Gastrocnemius medialis (tissue), 4 donors: ENCODE measurements around the gene CYTH3. TPM values are rescaled to one million over a fixed set of nuclear protein-coding genes. Genes with fewer than 3 reads are reported as not detected.

ENCODE experiments used
- ATAC-seq, 2 donors: fragments of 150-250 bp; one replicate each; pipeline ENCODE4 v1.9.1; 2016
- DNase-seq, 2 donors: peaks; one replicate each; pipeline ENCODE4 v3.0.0-alpha.2; 2019
- H3K27ac ChIP-seq, 4 donors: fragments of 200-600 bp; sonication (generic); 1 replicate in 1 of 4; 2 replicates in 3 of 4; pipeline ENCODE4 v1.5.1; 2016 to 2018; ENCODE audit warnings: mild to moderate bottlenecking in 2 of 4, moderate library complexity in 1 of 4
- H3K27me3 ChIP-seq, 3 donors: fragments of 200-600 bp; sonication (generic) in 2 of 3; 1 replicate in 1 of 3; 2 replicates in 2 of 3; pipeline versions ENCODE4 v1.5.1 to v1.6.0; 2016 to 2019; ENCODE audit warnings: mild to moderate bottlenecking in 1 of 3, moderate library complexity in 1 of 3
- H3K36me3 ChIP-seq, 2 donors: fragments of 200-600 bp; sonication (generic) in 1 of 2; one replicate each; pipeline ENCODE4 v1.5.1; 2017 to 2018
- H3K4me1 ChIP-seq, 2 donors: fragments of 200-600 bp; sonication (generic) in 1 of 2; one replicate each; pipeline ENCODE4 v1.5.1; 2016 to 2017; ENCODE audit warnings: mild to moderate bottlenecking in 2 of 2
- H3K4me3 ChIP-seq, 4 donors: fragments of 200-600 bp; sonication (generic) in 3 of 4; 1 replicate in 1 of 4; 2 replicates in 3 of 4; pipeline ENCODE4 v1.5.1; 2016 to 2019; ENCODE audit warnings: mild to moderate bottlenecking in 2 of 4
- H3K9me3 ChIP-seq, 3 donors: fragments of 200-600 bp; sonication (generic) in 2 of 3; 1 replicate in 1 of 3; 2 replicates in 2 of 3; pipeline ENCODE4 v1.5.1; 2016 to 2019
- POLR2A ChIP-seq, 2 donors: fragments of 450-650 bp; IDR thresholded peaks; one replicate each; pipeline ENCODE4 v1.6.1; 2017; ENCODE audit warnings: antibody characterized with exemption in 2 of 2, mild to moderate bottlenecking in 2 of 2, moderate library complexity in 2 of 2
- in situ Hi-C, 4 donors: fragments of 200-750 bp; cut with MboI; loops; one replicate each; pipeline versions ENCODE4 v1.15.0 to v1.8.0; 2017; ENCODE audit warnings: low sequenced_read_pairs in 4 of 4
- intact Hi-C: fragments of 100-400 bp; cut with DNase I; formaldehyde crosslinking; loops from one replicate; pipeline ENCODE4 v1.15.1; 2023; ENCODE audit warnings: low total_unique reads
- total RNA-seq, 4 donors: library from RNA; depleted of rRNA; stranded (reverse); fragments of >200 nt; gene quantifications; one replicate each; pipeline versions ENCODE4 v1.1.0 to v1.2.3, GENCODE V29; 2016
- TF ChIP-seq, protein P1 (sequence below), 5 experiments: fragments of 450-650 bp in 3 of 5; fragments of 200-600 bp in 2 of 5; sonication (generic) in 2 of 5; IDR thresholded peaks in 4 of 5; conservative IDR thresholded peaks in 1 of 5; 1 replicate in 4 of 5; 2 replicates in 1 of 5; pipeline ENCODE4 v1.5.1; 2016 to 2019; ENCODE audit warnings: antibody characterized with exemption in 5 of 5, mild to moderate bottlenecking in 3 of 5, moderate library complexity in 3 of 5

CYTH3 gene
- total RNA-seq, 4 donors from 2014 or later = 14.3 to 20.2 (median 16.7) TPM

GRCh38 chr7:6158424-6159096, 113.9 kb downstream of the CYTH3 start:
- TF ChIP-seq POLR2A (IDR thresholded peaks at IDR 0.05) = no peak
- TF ChIP-seq, protein P1, sequence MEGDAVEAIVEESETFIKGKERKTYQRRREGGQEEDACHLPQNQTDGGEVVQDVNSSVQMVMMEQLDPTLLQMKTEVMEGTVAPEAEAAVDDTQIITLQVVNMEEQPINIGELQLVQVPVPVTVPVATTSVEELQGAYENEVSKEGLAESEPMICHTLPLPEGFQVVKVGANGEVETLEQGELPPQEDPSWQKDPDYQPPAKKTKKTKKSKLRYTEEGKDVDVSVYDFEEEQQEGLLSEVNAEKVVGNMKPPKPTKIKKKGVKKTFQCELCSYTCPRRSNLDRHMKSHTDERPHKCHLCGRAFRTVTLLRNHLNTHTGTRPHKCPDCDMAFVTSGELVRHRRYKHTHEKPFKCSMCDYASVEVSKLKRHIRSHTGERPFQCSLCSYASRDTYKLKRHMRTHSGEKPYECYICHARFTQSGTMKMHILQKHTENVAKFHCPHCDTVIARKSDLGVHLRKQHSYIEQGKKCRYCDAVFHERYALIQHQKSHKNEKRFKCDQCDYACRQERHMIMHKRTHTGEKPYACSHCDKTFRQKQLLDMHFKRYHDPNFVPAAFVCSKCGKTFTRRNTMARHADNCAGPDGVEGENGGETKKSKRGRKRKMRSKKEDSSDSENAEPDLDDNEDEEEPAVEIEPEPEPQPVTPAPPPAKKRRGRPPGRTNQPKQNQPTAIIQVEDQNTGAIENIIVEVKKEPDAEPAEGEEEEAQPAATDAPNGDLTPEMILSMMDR (IDR thresholded peaks at IDR 0.05 in 4 of 5, conservative IDR thresholded peaks at IDR 0.05 in 1 of 5) = no peak
- H3K36me3 ChIP-seq = peaks cover 0 to 64% of the 10 kb centered on the region in 2 donors
- in situ Hi-C loops (loop anchor here in 3 of 4 donors (5.0 to 10.0 kb wide), 2 partner anchors 164 to 166 kb away; no protein-coding TSS in a partner anchor), intact Hi-C loops (no loop called here)
- no peak for ATAC-seq
- H3K4me3 ChIP-seq = no peak overlapping the region
- peaks cover 4 to 15% of the 10 kb centered on the region in 2 donors for H3K4me1 ChIP-seq
- H3K9me3 ChIP-seq = no peaks in the 10 kb centered on the region
- no peaks in the 10 kb centered on the region for H3K27me3 ChIP-seq
- no peak overlapping the region for H3K27ac ChIP-seq
- DNase-seq = no peak

DNA sequence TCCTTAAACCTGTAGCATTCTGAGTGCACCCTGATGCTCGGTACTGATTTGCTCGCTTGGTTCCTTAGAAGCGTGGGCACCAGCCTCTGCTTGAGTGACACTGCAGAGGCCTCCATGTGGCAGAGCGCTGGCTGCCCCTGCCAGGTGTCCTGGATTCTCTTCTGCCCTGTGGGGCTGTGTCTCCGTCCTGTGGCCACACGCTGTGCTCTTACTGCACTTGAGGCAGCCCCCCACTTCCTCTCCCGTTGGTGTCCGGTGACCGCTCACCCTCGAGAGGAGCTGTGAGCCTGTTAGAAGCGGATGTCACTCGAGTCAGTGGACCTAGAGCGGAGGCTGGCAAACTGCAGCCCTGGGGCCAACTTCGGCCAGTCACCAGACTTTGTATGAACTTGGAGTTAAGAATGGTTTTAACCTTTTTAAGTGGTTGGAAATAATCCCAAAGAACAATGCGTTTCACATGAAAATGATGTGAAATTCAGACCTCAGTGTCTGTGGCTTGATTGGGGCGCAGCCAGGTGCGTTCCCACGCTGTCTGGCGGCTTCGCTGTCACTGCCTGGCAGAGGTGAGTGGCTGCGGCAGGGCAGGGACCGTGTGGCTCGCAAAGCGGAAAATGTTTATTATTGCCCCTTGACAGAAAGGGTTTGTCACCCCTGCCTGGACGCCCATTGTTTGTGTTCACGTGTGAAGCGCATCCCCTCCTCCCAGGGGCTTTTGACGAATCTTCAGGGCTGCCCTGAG, 114.6 kb downstream of the CYTH3 start:
- intact Hi-C loops = no loop called here
- Histone ChIP-seq H3K4me3 (no peak overlapping the region), H3K27ac (no peak overlapping the region), H3K36me3 (peaks cover 0 to 62% of the 10 kb centered on the region in 2 donors), H3K9me3 (no peaks in the 10 kb centered on the region), H3K4me1 (peaks cover 4 to 15% of the 10 kb centered on the region in 2 donors), H3K27me3 (no peaks in the 10 kb centered on the region)
- no peak for TF ChIP-seq POLR2A (IDR thresholded peaks at IDR 0.05)
- in situ Hi-C loops = loop anchor here in 3 of 4 donors (5.0 to 10.0 kb wide), 2 partner anchors 164 to 167 kb away; no protein-coding TSS in a partner anchor
- no peak for DNase-seq
- ATAC-seq = no peak

DNA sequence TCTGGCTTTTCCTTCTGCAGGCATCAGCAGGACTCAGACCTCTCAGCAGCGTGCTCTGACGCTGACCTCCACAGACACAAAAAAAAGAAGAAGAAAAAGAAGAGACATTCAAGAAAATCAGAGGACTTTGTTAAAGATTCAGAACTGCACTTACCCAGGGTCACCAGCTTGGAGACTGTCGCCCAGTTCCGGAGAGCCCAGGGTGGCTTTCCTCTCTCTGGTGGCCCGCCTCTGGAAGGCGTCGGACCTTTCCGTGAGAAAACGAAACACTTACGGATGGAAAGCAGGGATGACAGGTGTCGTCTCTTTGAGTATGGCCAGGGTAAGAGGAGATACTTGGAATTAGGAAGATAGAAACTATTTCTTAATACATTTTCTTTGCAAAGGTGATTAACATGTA, 115.7 kb downstream of the CYTH3 start:
- no peak for ATAC-seq
- H3K4me1 ChIP-seq = peaks cover 0 to 10% of the 10 kb centered on the region in 2 donors
- no peak overlapping the region for H3K4me3 ChIP-seq
- DNase-seq = no peak
- TF ChIP-seq, protein P1 (IDR thresholded peaks at IDR 0.05 in 4 of 5, conservative IDR thresholded peaks at IDR 0.05 in 1 of 5) = no peak
- no peak for TF ChIP-seq POLR2A (IDR thresholded peaks at IDR 0.05)
- H3K36me3 ChIP-seq = peaks cover 0 to 68% of the 10 kb centered on the region in 2 donors
- in situ Hi-C loops = loop anchor here in 3 of 4 donors (5.0 to 10.0 kb wide), 2 partner anchors 166 to 168 kb away; no protein-coding TSS in a partner anchor
- intact Hi-C loops = no loop called here
- no peaks in the 10 kb centered on the region for H3K9me3 ChIP-seq
- H3K27me3 ChIP-seq = no peaks in the 10 kb centered on the region
- no peak overlapping the region for H3K27ac ChIP-seq

DNA sequence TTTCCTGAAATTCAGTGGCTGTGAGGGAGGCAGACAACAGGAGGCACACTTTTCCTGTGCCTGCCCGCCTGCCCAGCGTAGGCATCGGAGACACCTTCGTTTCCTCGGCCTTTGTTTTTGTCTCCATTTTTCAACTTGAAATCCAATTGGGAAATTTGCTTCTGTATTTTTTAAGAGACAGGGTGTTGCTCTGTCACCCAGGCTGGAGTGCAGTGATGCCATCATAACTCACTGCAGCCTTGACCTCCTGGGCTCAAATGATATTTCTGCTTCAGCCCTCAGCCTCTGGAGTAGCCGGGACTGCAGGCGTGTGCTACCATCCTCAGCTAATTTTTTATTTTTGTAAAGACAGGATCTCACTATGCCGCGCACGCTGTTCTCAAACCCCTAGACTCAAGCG, 116.8 kb downstream of the CYTH3 start:
- DNase-seq (no peak), ATAC-seq (no peak)
- Histone ChIP-seq H3K9me3 (no peaks in the 10 kb centered on the region), H3K36me3 (peaks cover 0 to 79% of the 10 kb centered on the region in 2 donors), H3K4me1 (peaks cover 0 to 8% of the 10 kb centered on the region in 2 donors), H3K27ac (no peak overlapping the region), H3K4me3 (no peak overlapping the region), H3K27me3 (no peaks in the 10 kb centered on the region)
- no peak for TF ChIP-seq POLR2A (IDR thresholded peaks at IDR 0.05)
- TF ChIP-seq, protein P1 (IDR thresholded peaks at IDR 0.05 in 4 of 5, conservative IDR thresholded peaks at IDR 0.05 in 1 of 5) = no peak
- in situ Hi-C loops = loop anchor here in 3 of 4 donors (5.0 to 10.0 kb wide), 2 partner anchors 167 to 169 kb away; no protein-coding TSS in a partner anchor
- intact Hi-C loops = no loop called here
